ENCODE data around the gene ATP2B1.

Gene ATP2B1

DNA sequence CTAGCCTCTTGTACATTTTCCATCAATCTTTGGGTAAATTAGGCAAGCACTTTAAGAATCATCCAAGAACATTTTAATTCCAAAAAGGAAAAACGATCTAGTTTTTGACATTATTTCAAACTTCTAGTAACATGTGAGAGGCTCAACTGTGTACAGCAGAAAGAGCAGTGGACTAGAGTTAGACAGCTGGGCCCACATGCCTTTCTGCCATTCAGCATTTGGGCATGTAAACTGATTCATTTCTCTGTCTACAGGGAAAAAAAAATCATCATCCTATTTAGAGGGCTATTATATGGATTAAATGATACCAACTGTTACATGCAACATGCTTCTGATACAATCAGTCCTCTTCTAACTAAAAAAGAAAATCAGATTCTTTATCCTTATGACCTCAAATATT, 17.7 kb downstream of the ATP2B1 start:
- no peak for DNase-seq

DNA sequence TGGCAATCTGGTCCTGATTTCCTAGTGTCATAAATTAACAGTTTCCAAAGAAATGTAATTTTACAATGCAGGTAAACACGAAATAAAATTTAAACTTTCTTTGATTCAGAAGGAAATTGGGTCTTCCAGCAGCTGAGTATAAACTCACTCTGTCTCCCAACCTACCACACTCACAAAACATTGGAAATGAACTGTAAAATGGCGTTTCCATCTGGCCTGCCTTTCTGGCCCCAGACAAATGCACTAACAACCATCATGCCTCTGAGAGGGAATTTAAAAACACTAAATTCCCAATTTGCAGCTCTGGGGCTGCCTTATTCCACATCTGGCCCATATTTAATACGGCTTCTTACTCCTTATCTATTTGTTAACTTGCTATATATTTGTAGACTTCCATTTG, 19.3 kb downstream of the ATP2B1 start:
- no peak for DNase-seq

DNA sequence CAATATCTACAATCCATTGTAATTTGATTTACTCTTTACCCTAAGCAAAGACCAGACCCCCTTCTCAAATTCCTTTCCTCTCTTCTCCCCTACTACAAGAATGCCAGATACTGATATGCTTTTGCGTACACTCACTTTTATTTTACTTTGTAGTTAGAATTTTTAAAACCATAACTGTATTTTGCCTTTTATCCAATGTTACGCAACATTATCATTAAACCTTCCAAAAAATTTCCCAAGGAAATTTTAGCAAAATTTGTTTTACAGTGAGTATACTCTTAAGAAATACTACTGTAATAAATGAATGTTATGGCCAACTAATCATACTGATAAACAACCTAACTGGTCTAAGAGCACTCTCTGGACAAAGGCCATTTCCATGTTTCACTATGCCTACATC, 22.3 kb downstream of the ATP2B1 start:
- no peak for DNase-seq

DNA sequence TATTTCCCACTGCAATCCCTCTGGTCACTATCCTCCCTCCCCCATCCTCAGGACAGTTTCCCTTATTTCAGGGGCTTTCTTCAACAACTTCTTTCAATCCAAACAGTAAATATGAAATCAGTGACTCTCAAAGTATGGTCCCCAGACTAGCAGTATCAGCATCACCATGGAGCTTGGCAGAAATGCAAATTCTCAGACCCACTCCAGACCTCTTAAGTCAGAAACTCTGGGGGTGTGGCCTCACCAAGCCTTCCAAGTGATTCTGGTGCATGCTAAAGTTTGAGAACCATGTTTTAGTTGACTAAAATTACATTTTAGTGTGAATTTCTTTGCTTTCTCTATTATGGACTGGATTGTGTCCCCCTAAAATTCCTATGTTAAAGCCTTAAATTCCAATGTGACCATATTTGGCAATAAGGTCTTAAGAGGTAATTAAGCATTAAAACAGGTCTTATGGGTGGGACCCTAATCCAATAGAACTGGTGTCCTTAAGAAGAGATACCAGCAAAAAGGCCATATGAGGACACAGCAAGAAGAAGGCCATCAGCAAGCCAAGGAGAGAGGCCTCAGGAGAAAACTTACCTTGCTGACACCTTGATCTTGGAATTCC, 23.2 kb downstream of the ATP2B1 start:
- DNase-seq: no peak

DNA sequence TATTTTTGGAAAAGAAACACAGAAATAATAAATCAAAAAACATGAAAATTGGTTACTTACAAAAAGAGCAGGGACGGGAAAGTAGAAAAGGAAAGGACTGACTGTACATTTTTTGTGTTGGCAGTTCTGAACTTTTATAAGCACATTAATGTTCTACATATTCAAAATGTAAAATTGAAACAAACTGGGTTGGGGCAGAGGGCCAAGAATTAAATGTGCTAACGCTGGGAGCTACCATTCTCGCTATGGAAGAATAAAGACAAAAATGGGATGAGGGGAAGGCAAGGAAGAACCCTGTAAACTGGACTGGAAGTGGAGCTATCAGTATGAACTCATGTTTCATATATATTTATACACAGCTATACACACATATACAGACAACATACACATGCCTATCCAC, 24.5 kb downstream of the ATP2B1 start:
- DNase-seq: no peak

DNA sequence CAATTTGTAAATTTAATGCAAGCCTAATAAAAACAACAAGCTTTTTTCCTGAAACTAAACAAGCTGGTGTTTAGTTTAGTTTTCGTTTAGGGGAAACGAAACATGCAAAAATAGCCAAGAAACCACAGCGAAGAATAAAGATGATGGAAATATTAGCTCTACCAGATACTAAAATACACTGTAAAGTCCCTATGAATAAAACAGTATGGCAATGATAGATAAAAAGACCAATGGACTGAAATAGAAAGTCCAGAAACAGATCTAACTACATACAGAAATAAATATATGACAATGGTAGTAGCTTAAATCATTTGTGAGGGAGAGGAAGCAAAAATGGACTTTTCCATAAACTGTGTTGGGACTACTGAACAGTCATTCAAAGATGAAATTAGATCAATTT, 26.4 kb downstream of the ATP2B1 start:
- DNase-seq: no peak

DNA sequence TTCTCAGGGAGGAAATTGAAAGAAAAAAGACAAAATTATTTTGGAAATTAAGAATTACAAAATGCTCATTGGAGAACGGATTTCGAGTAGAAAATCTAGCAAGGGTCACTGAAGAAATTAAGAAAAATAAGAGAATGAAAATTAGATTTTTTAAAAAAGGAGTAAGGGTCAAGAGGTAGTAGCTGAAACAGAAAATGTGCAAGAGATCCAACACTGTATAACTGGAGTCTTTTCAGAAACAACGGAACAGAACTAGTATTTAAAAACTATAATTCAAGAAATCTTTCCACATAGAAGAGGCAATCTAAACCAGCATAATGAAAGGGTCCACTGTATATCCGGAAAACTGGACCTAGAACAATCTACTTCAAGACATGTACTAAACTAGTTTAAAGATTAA, 28.2 kb downstream of the ATP2B1 start:
- no peak for DNase-seq

DNA sequence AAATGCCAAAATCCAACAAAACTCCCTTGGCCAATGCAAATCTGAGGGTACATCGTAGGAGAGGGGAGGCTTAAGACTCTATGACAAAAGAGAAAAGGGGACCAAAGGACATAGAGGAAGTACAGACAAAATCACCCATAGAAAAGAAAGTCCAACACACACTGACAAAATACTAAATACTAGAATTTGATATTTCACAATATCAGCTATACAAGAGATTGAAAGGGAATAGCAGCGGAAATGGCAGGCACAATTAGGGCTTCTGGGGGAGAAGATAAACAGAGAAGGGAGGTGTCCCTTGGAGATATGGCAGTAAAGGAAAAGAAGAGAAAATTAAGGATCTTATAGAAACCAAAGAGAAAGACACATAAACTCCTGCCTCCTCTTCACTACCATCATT, 29.0 kb downstream of the ATP2B1 start:
- no peak for DNase-seq

DNA sequence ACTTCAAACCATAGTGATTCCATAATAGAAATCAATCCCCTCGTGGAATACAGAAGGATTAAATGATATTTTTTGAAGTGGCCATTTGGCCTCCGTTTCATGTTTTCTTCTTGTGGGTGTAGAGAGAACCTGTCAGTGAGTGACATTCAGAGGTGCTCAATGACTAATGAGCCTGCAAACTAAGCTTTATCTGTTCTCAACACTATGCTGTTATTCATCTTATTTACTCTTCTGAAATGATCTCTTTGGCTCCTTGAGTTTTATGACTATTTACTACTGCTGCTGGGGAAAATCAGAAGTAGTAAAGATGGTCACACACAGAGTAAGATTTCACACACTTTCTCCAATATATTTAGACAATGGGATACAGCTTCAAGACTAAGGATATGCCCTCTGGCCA, 30.4 kb downstream of the ATP2B1 start:
- DNase-seq: no peak

DNA sequence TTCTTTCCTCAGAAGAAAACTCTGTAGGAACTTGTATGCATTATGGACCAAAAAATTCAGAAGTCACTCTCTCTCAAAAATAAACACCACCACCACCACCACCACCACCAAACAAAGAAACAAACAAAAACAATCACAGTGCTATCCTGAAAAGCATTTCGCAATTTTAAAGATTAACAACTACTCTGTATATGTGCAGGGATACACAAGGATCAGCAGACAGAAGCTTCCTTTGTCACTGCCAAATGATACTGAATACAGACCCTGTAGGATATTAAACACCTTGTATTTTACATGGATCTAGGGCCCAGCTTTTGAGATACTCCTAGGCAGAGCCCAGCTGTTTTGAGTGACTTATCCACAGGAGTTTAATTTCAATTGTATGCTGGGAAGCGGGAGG, 31.7 kb downstream of the ATP2B1 start:
- DNase-seq: no peak

DNA sequence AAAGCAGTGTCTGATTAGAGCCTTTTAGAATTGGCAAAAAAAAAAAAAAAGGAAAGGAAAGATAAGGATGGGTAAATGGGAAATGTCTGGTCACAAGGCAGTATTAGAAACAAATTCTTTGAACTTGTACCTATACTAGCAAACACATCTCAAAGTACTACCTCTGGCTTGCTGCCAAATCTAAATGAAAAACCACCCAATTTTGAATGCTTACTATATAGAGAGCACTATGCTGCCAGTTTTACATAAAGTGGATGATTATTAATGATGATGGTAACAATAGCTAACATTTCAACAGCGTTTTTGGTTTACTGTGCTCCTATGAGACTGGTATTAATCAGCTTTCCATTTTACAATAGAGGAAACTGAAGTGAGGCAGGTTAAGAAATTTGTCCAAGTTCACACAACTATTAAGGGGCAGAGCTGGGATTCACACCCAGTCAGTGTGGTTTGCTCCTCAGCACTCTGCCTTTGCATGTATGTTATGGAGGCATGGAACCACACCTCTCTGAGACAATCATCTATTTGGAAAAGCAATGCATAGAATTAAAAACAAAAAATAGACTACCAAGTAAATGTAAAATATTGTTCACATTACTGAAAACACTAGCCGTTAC, 34.2 kb downstream of the ATP2B1 start:
- no peak for DNase-seq

DNA sequence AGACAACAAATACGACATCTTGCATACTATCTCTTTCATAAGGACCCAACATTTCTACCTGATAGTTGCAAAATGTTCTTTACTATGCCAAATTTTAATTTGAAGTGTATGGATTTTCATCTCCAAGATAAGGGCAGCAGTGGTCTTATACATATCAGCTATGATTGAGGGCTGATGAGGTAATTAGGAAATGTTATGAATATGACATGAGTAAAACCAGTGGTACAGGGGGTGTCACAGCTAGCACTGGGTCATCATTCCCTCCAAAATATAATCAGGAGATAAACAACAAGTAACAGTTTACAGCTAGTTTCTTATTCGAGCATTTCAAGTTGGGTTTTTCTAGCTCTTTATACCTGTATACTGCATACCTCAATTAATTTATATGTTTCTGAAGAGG, 35.0 kb downstream of the ATP2B1 start:
- DNase-seq: no peak

DNA sequence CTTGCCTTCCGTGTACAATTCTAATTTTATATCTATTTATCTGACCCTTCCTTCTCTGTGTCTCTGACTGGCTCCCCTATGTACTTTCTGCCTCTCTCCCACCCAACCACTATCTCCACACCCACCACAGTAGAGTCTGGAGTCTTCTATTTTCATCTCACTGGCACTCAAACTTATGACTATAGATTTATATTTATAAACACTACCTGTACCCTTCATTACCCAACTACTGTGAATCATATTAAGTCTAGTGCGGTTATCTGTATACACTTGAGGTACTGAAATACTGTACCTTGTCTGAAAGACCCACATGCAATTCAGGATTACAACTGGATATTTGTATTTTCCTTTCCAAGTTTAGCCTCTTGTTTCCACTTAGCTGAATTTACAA, 36.1 kb downstream of the ATP2B1 start:
- DNase-seq: no peak

DNA sequence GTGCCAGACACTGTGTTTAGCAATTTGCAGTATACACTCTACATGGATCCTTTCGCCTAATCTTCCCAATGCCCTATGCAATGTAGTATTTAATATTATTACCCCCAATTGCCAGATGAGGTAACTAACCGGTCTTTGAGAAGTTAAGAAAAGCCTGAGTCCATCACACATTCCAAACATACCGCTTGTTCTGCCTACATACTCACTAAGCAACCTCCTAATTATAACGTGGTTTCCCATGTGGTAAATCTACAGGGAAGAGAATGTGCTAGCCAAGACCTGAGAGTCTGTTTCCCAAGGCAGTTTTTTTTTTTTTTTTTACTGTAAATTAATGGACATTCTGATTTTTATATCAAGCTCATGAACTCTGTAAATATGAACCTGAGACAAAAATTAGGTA, 37.2 kb downstream of the ATP2B1 start:
- no peak for DNase-seq

DNA sequence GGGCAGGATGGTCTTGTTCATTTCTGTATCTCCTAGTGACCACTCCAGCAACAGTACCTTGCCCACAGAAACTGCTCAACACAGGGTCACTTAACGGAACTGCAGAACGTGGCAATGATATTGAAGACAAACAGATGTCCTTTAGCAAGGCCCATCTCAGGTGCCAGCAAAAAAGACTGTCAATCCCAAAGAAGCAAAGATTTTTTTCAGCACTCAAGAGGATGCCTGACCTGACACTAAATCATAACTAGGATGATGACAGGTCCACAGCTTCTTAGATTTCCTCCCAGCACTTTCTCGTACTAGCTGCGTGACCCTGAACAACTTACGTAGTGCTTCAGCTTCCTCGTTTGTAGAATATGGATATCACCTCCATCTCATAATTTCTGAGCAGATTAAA, 39.4 kb downstream of the ATP2B1 start:
- DNase-seq: no peak

DNA sequence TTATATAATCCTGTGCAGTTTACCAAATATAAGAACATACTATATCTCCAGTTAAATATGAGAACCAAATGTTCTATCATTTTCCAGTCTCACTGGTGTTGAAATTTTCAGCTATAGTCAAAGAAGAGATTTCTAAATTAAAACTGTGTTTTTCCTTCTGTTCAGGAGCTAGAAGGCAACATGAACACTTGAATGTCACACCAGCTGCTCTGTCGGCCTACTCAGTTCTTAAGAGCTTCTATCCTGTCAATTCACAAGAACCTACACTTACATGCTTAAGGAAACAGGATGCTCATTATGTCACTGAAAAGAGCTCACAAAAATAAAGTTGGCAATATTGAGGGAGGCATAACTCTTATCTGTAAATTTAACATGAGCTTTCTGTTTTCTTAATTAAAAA, 43.1 kb downstream of the ATP2B1 start:
- no peak for DNase-seq

DNA sequence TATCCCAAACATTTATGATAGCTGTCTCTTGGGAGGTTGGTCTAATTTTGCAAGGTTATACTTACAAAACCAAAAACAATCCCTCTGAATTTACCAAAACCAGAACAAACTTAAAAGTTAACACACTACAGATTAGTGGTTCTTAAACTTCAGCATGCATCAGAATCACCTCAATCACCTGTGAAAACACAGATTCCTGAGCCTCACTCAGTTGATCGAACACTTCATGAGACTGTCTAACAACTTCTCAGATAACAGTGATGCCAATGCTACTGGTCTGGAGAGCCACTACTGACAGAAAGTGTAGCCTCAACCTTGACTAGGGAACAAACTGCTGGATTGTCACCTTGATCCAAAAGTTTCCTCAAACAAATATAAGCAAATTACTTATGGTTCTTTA, 44.2 kb downstream of the ATP2B1 start:
- DNase-seq: no peak

DNA sequence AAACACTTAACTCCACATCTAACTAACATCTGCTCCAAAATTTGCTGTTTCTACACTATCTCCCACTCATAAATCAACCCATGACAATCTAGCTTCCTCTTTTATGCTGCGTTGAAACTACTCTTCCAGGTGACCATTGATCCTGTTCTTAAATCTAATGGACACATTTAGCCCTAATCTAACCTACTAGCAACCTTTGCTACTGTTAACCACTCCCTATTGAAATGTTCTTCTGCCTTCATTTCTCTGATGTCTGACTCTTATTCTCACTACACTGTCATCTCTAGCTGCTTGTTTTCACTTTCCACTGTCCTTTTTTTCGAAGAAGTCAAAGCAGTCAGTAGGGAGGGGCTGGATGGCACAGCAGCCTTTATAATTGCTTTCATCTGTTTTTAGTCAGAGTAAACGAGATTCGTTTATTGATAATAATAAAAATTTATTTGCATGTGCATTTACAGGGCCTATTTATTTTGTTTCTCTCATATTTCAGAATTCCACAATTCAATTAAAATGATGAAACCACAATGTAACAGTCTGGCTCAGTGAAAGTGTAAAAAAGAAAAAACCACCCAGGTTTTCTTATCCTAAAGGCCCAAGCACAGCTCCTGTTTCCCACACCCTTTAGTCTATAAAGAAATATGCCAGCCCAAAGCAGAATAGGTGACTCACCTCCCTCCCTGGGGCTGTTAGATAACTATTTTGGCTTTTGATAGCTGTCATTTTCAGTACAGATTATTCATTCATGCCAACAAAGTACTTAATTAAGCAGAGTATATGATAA, 44.9 kb downstream of the ATP2B1 start:
- DNase-seq: peak; percentile 39

DNA sequence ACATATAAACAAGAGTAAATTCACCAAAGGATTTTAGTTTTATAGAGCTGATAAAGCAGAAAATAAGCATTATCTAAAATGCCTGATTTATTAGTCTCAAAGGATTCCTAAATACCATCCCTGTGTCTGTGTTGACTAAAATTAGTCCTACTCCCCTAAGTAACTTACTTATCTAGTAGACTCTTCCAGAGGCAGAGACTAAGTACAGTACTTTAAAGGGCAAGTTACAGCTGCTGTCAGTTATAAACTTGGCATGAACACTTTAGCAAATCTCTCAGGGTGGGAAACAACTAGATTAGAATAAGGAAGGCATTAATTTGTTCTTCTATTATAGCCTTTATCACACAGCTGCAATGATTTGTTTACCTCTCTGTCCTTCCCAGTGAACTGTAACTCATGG, 46.0 kb downstream of the ATP2B1 start:
- DNase-seq: no peak

DNA sequence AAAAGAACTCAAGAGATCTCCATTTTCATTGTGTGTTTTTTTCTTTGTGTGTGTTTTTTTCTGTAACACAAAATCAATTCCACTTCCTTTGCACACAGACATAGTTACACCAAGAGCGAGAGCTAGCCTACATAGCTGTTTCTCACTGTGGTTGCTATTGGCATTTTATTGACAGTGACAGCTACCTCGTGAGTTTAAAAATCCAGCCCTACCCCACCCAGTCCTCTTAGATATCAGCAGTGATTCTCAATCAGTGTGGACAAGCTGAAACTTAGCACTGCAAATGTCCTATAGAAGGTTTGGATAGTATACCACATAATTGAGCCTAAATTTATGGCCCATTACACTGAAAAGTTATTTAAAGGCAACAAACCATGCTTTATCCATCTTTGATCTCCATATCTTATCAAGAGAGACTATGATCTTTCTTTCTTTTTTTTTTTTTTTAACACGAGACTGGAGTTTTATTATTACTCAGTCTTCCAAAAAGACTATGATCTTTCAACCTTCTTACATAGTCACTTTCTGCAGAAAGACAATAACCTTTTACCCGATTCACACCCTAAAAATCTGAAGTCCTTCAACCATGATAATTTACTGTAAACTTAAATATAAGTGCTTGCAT, 46.8 kb downstream of the ATP2B1 start:
- no peak for DNase-seq

DNA sequence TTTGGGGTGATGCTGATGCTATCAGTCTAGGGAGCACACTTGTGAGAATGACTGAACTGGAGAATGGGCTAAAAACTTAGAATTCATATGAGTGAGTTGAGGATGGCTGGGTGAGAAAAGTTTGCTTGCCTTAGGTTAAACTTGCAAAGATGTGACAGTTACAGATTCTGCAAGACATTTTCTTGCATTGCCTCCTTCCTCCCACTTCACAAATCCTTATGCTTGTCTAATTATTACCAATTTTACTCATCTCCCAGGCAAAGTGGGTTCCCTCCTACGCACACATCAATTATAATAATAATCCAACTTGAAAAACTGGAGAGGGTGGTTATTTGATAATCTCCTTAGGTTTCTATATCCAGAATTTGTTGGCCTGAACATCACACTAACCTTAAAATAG, 50.9 kb downstream of the ATP2B1 start:
- DNase-seq: no peak

DNA sequence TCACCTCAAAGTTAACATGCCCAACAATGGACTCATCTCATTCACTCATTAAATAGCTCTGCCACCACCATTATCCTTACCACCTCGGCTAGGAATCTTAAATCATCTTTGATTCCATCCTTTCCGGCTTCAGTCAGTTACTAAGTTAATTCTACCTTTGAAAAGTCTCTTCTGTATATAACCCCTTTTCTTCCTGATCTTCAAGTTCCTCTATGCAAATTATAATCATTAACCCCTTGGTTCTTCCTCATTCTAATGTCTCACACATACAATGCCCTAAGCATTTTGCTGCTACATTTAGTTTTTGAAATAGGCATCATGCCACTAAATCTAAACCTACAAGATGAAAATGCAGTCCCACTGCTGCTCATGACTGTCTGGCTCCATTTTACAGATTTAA, 51.6 kb downstream of the ATP2B1 start:
- no peak for DNase-seq

DNA sequence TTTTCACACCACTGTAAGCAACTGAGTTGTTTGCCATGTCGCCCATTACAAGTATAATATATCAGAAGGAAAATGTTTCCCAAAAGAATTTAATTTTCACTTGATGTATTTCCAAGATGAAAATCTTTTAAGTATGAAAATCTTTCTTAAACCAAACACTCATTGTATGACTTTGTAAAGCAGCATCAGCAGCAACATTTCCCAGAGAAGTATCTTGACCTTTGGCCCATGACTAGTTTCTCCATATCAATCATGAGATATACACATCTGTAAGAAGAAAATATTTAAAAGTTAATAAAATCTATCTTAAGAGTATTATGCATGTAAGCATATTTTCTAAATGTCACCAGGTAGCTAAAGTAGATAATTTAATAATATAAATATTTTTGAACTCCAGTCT, 52.8 kb downstream of the ATP2B1 start:
- no peak for DNase-seq

DNA sequence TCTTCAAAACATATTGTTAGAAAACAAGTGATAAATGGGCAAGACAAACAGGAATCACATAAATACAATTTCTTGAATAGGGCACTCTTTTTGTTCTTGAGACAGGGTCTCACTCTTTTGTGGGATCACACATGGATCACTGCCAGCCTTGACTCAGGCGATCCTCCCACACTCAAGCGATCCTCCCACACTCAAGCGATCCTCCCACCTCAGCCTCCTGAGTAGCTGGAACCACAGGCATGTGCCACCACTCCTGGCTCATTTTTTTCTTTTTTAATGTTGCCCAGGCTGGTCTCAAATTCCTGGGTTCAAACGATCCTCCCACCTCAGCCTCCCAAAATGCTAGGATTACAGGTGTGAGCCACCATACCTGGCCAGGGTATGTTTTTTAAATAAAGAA, 57.4 kb downstream of the ATP2B1 start:
- DNase-seq: no peak

Data from inflammatory macrophage treated with lipopolysaccharide for 4 hours (primary cell).